SH-SY5Y (cell line): ENCODE data around the gene REXO1.

ENCODE experiments used
- GATA2 ChIP-seq: IDR thresholded peaks from 2 replicates; pipeline ENCODE4 v1.6.1; 2011; ENCODE audit warnings: mild to moderate bottlenecking, low read depth, low read length
- GATA3 ChIP-seq: IDR thresholded peaks from 2 replicates; pipeline ENCODE4 v1.6.1; 2011; ENCODE audit warnings: low read depth, mild to moderate bottlenecking, low read length, moderate library complexity

REXO1 gene

GRCh38 chr19:1880611-1881392, 32.5 kb upstream of the REXO1 start:
- no peak for TF ChIP-seq GATA2
- TF ChIP-seq GATA3 = no peak

GRCh38 chr19:1875646-1876495, 27.6 kb upstream of the REXO1 start:
- TF ChIP-seq GATA3 (no peak), GATA2 (no peak)

GRCh38 chr19:1874554-1875185, 26.4 kb upstream of the REXO1 start:
- no peak for TF ChIP-seq GATA3
- TF ChIP-seq GATA2 = no peak

- no peak for TF ChIP-seq GATA3
- TF ChIP-seq GATA2 = no peak
Observed at GRCh38 chr19:1873524-1874473, 25.5 kb upstream of the REXO1 start.

DNA sequence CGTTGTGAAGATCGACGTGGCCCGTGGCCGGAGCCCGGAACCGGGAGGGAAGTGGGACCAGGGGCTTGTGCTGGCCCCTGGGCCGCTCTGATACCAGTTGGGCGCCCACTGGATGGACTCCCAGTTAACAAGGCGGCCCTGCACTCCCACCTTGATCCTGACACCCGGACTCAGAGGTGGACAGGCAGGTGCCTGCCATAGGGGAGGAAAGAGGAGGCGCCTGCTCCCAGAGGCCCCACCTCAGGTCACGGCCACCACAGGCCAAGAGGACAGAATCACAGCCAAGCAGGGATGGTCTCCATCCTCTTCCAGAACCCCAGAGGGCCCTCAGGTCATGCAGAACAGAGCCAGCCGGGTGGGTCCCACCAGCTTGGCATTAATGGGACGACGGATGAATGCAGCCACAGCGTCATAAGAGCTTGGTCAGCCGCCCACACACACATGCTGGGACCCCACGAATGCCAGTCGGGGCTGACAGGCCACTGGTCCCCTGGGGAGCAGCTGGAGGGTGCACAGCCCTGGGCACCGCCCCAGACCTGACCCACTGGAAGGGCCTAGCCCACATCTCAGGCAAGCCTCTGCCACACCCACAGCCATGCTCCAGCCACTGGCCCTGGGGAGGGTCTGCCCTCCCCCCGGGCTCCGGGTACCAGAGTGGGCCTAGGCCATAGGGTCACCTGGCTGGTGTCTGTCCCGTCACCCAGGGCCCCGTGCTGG, 24.7 kb upstream of the REXO1 start:
- TF ChIP-seq GATA3 = no peak
- TF ChIP-seq GATA2 = no peak

- TF ChIP-seq GATA3 (no peak), GATA2 (no peak)
Observed at GRCh38 chr19:1871630-1872029, 23.3 kb upstream of the REXO1 start.

DNA sequence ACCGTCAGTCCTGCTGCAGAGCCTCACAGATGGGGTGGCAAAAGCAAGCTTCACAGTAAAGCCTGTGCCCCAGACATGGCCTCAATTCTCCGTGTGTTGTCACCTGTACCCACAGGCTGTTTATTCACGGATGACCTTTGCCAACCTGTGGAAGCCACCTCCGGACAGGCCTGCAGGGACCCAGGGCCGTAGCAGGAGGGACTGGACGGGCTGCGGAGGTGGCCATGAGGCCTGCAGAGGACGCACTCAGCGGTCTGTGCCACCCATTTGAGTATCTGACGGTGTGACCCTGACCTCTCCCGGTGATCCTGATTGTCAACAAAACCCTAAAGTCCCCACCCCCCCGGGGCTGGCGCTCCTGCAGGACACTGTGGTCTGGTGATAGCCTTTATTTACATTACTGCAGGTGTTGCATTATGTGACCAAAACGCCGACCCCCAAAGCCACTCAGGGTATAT, 22.9 kb upstream of the REXO1 start:
- no peak for TF ChIP-seq GATA2
- TF ChIP-seq GATA3 = no peak

DNA sequence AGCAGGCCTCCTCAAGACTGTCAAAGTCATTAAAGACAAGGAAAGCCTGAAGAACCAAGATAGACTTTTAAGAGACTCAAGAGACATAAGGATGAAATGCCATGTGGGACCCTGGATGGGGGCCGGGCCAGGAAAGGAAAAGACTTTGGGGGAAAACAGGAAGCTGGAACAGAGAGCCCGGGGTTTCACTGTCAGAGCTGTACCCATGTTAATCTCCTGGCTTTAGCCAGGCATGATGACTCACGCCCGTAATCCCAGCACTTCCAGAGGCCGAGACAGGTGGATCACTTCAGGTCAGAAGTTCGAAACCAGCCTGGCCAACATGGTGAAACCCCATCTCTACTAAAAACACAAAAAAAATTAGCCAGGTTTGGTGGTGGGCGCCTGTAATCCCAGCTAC, 20.7 kb upstream of the REXO1 start:
- no peak for TF ChIP-seq GATA2

DNA sequence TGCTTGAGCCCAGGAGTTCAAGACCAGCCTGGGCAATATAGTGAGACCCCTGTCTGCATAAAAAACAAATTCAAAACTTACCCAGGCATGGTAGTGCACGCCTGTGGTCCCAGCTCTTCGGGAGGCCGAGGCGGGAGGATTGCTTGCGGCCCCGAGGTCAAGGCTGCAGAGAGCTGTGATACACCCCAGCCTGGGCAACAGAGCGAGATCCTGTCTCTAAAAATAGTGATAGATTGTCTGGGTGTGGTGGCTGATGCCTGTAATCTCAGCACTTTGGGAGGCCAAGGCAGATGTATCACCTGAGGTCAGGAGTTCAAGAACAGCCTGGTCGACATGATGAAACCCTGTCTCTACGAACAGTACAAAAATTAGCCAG, 19.1 kb upstream of the REXO1 start:
- TF ChIP-seq GATA3 = no peak
- no peak for TF ChIP-seq GATA2

GRCh38 chr19:1866693-1867348, 18.5 kb upstream of the REXO1 start:
- TF ChIP-seq GATA3 = no peak
- TF ChIP-seq GATA2 = no peak

DNA sequence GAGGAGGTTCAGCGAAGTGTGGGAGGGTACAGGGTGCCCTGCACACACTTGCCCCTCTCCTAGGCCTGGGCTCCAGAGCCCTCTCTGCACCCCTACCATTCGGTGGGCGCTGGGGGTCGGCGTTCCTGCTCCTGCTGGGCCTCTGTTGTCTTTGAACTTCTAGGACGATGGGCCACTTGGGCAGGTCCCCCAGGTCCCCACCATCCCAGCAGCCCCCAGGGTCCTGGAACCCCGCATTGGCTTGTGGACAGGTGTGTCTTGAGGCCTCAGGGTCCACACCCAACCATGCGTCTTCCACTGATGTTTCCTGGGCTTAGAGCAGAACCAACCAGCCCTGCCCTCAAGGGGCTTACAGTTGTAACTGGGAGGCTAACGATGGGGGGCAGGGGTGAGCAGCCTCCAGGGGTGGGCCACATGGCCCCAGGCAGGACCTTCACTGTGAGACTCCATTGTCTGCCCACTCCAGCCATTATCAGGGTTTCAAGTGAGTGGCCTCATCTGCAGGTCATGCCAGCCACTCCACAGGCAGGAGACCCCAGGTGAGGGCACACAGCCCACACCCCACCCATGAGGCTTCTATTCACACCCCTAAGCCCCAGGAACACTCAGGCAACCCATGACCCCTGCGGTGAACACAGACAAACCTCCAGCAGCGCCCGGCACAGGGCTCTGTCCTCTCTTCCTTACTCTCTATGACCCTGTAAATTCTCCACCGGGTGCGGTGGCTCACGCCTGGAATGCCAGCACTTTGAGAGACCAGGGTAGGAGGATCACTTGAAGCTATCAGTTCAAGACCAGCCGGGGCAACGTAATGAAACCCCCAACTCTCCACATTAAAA, 17.1 kb upstream of the REXO1 start:
- no peak for TF ChIP-seq GATA2
- TF ChIP-seq GATA3 = no peak

GRCh38 chr19:1864480-1865171, 16.3 kb upstream of the REXO1 start:
- TF ChIP-seq GATA3 = no peak
- TF ChIP-seq GATA2 = no peak
